HEK293 (cell line): ENCODE results near the gene TFDP1.
"Not testable (repeated sequence)": the region's sequence is repeated elsewhere in the genome, so short reads cannot be mapped to it uniquely, and the experiment has no call there.

Source experiments
- CTCF ChIA-PET: fragments of 350-600 bp; formaldehyde crosslinking; extraction: SDS; loops from one replicate; lab custom pipeline; 2021; ENCODE audit warnings: antibody characterized with exemption; lab: Yijun Ruan, JAX
- POLR2A ChIA-PET: fragments of 300-600 bp; formaldehyde crosslinking; extraction: SDS; loops from one replicate; lab custom pipeline; 2020; ENCODE audit warnings: antibody characterized with exemption, inconsistent platforms; lab: Yijun Ruan, JAX
- H3K27ac ChIP-seq: fragments of 200-500 bp; sonication (Bioruptor generic); 2 replicates; pipeline ENCODE4 v1.5.1; 2014; ENCODE audit warnings: low read depth, low read length, control low read depth, inconsistent platforms; ENCODE audit errors: extremely low read depth
- H3K36me3 ChIP-seq, 2 experiments: fragments of 200-500 bp in 1 of 2; sonication (Bioruptor generic) in 1 of 2; 1 replicate in 1 of 2; 2 replicates in 1 of 2; pipeline ENCODE4 v1.5.1; 2014 to 2017; ENCODE audit warnings: inconsistent platforms in 2 of 2, low read length in 2 of 2; ENCODE audit not compliant: control insufficient read depth in 2 of 2, insufficient read depth in 1 of 2
- H3K4me1 ChIP-seq: fragments of 200-500 bp; sonication (Bioruptor generic); 2 replicates; pipeline ENCODE4 v1.5.1; 2014; ENCODE audit warnings: mild to moderate bottlenecking, low read length, inconsistent platforms; ENCODE audit not compliant: control insufficient read depth, insufficient read depth
- H3K4me3 ChIP-seq: 2 replicates; pipeline ENCODE4 v1.5.1; 2011; ENCODE audit warnings: low read depth, mild to moderate bottlenecking, control low read depth, low read length, moderate library complexity
- H3K9me3 ChIP-seq: fragments of 200-500 bp; sonication (Bioruptor generic); 2 replicates; pipeline ENCODE4 v1.5.1; 2014; ENCODE audit warnings: low read depth, low read length, inconsistent platforms; ENCODE audit not compliant: control insufficient read depth, insufficient read depth
- REST ChIP-seq: fragments of 450-650 bp; formaldehyde crosslinking; IDR thresholded peaks from 2 replicates; pipeline ENCODE4 v1.5.1; 2016; ENCODE audit warnings: missing biosample characterization, missing genetic modification characterization
- SP2 ChIP-seq: fragments of 450-650 bp; formaldehyde crosslinking; IDR thresholded peaks from 2 replicates; pipeline ENCODE4 v1.5.1; 2016; ENCODE audit warnings: missing biosample characterization, missing genetic modification characterization
- ZNF138 ChIP-seq: fragments of 450-650 bp; formaldehyde crosslinking; IDR thresholded peaks from 2 replicates; pipeline ENCODE4 v1.5.1; 2016; ENCODE audit warnings: missing biosample characterization, missing genetic modification characterization, borderline replicate concordance
- ZNF148 ChIP-seq: fragments of 450-650 bp; formaldehyde crosslinking; IDR thresholded peaks from 2 replicates; pipeline ENCODE4 v1.5.0; 2017; ENCODE audit warnings: missing biosample characterization, missing genetic modification characterization, borderline replicate concordance
- ZNF19 ChIP-seq: fragments of 450-650 bp; formaldehyde crosslinking; IDR thresholded peaks from 2 replicates; pipeline ENCODE4; 2016; ENCODE audit warnings: missing biosample characterization, missing genetic modification characterization, low read depth
- ZNF2 ChIP-seq: fragments of 450-650 bp; formaldehyde crosslinking; IDR thresholded peaks from 2 replicates; pipeline ENCODE4 v1.5.1; 2016; ENCODE audit warnings: missing biosample characterization, missing genetic modification characterization
- ZNF274 ChIP-seq, 2 experiments: fragments of 200-500 bp in 1 of 2; fragments of 450-650 bp in 1 of 2; sonication (Bioruptor generic) in 1 of 2; formaldehyde crosslinking in 1 of 2; IDR thresholded peaks; 2 replicates each; pipeline versions ENCODE4 v1.5.1 to v1.6.1; 2014 to 2016; ENCODE audit warnings: borderline replicate concordance in 1 of 2, inconsistent platforms in 1 of 2, low read length in 1 of 2, missing biosample characterization in 1 of 2, missing genetic modification characterization in 1 of 2
- ZNF433 ChIP-seq: fragments of 450-650 bp; formaldehyde crosslinking; IDR thresholded peaks from 2 replicates; pipeline ENCODE4 v1.5.1; 2016; ENCODE audit warnings: missing biosample characterization, missing genetic modification characterization, low read depth
- ZNF449 ChIP-seq: fragments of 450-650 bp; formaldehyde crosslinking; IDR thresholded peaks from 2 replicates; pipeline ENCODE4 v1.5.1; 2017; ENCODE audit warnings: missing biosample characterization, mild to moderate bottlenecking, missing genetic modification characterization, moderate library complexity
- ZNF518A ChIP-seq: fragments of 450-650 bp; formaldehyde crosslinking; conservative IDR thresholded peaks from 2 replicates; pipeline ENCODE4 v1.5.1; 2016; ENCODE audit warnings: low read depth, missing biosample characterization, missing genetic modification characterization
- ZNF548 ChIP-seq: fragments of 450-650 bp; formaldehyde crosslinking; IDR thresholded peaks from 2 replicates; pipeline ENCODE4 v1.5.1; 2016; ENCODE audit warnings: missing biosample characterization, missing genetic modification characterization
- ZNF645 ChIP-seq: fragments of 450-650 bp; formaldehyde crosslinking; IDR thresholded peaks from 2 replicates; pipeline ENCODE4; 2016; ENCODE audit warnings: missing biosample characterization, missing genetic modification characterization
- ZNF792 ChIP-seq: fragments of 450-650 bp; formaldehyde crosslinking; IDR thresholded peaks from 2 replicates; pipeline ENCODE4 v1.5.1; 2016; ENCODE audit warnings: missing biosample characterization, missing genetic modification characterization

Gene TFDP1

GRCh38 chr13:113563511-113563910, 21.0 kb upstream of the TFDP1 start:
- not testable (repeated sequence) for H3K36me3 ChIP-seq, H3K27ac ChIP-seq
- CTCF ChIA-PET: interaction anchor here (0.7 kb wide), 2 partner anchors 152 to 299 kb away, joined by 3 read pairs; no protein-coding TSS in a partner anchor
- TF ChIP-seq ZNF449 (tag by site-specific recombination): peak; percentile 54; the same call in 1 of the 2 replicates
- TF ChIP-seq, all 188 proteins: peak for 1; not testable (repeated sequence) for 187
- H3K9me3 ChIP-seq, H3K4me1 ChIP-seq, H3K4me3 ChIP-seq, POLR2A ChIA-PET: not testable (repeated sequence)

GRCh38 chr13:113564331-113565023, 20.1 kb upstream of the TFDP1 start:
- H3K4me1 ChIP-seq: no peaks in the 10 kb centered on the region
- no peaks in the 10 kb centered on the region for H3K9me3 ChIP-seq
- no peak overlapping the region for H3K4me3 ChIP-seq
- ChIA-PET POLR2A (no interaction called here), CTCF (interaction anchor here (0.7 kb wide), 2 partner anchors 153 to 298 kb away, joined by 3 read pairs; no protein-coding TSS in a partner anchor)
- H3K27ac ChIP-seq: no peak overlapping the region
- H3K36me3 ChIP-seq: no peaks in the 10 kb centered on the region
- TF ChIP-seq ZNF645: no peak
- no peak for TF ChIP-seq ZNF19 (tag by site-specific recombination)
- TF ChIP-seq SP2 (tag by site-specific recombination): peak; percentile 12; the same call in 1 of the 2 replicates

- Histone ChIP-seq H3K4me1 (no peaks in the 10 kb centered on the region), H3K9me3 (no peaks in the 10 kb centered on the region), H3K4me3 (no peak overlapping the region), H3K27ac (no peak overlapping the region), H3K36me3 (no peaks in the 10 kb centered on the region)
- ChIA-PET CTCF (interaction anchor here (0.6 kb wide), 2 partner anchors 68 to 108 kb away, joined by 3 to 5 read pairs; no protein-coding TSS in a partner anchor), POLR2A (no interaction called here)
- no peak for TF ChIP-seq ZNF548
- TF ChIP-seq ZNF274 (IDR thresholded peaks at IDR 0.05; ENCODE audit: low read length): no peak
- TF ChIP-seq ZNF274 (tag by site-specific recombination; IDR thresholded peaks at IDR 0.05; ENCODE audit: borderline replicate concordance): no peak
- TF ChIP-seq ZNF433: no peak
- no peak for TF ChIP-seq ZNF148 (tag by site-specific recombination)
- TF ChIP-seq ZNF518A: no peak
- no peak for TF ChIP-seq ZNF2 (tag by site-specific recombination)
- TF ChIP-seq ZNF138 (tag by site-specific recombination): no peak
- no peak for TF ChIP-seq REST (tag by site-specific recombination)
- no peak for TF ChIP-seq ZNF792 (tag by site-specific recombination)
Observed at GRCh38 chr13:113565526-113566226, 18.9 kb upstream of the TFDP1 start.
